GM12801 (cell line): ENCODE measurements around the gene OTUB2.

Experiments used
- TF ChIP-seq, protein P1 (sequence below): IDR thresholded peaks from one replicate; pipeline ENCODE4 v1.5.1; 2011; ENCODE audit warnings: control low read depth; ENCODE audit not compliant: insufficient read length; ENCODE audit errors: extremely low read depth

Gene OTUB2

DNA sequence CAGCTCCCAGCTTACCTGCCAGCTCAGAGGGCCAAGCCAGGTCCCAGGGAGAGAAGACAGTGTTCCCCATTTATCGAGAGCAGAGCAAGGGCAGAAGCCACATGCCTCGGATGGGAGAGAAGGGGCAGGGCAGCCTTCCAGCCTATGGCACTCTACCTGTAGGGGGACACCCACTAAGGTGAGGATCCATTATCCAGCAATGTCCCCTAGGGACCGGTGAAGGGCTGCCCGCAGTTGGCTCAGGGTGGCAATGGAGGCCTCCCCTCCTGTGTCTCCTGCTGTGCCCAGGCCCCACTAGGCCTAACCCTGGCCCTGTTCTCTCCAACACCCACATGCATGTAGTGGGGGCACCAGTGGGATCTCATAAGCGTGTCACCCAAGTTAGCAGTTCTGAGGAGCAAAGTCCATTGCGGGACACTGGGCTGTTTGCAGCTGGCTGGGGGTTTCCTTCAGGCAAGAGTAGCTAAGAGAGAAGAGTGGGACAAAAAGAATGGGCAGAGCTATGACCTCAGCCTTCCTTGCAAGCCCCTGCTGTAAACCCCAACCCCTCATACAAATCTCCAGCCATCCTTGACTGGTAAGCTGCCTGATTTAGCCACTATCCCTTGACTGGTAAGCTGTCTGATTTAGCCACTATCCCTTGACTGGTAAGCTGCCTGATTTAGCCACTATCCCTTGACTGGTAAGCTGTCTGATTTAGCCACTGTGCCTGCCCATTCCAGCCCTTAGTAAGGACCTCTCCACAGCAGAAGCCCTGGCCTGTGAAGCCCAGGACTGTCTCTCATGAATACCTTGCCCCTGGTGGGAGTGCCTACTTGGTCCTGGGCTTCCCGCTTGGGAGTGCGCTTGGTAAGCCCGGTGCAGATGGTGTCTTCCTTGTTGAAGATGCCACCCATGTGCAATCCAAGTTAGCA is 44.6 kb upstream of the OTUB2 start:
- TF ChIP-seq, protein P1, sequence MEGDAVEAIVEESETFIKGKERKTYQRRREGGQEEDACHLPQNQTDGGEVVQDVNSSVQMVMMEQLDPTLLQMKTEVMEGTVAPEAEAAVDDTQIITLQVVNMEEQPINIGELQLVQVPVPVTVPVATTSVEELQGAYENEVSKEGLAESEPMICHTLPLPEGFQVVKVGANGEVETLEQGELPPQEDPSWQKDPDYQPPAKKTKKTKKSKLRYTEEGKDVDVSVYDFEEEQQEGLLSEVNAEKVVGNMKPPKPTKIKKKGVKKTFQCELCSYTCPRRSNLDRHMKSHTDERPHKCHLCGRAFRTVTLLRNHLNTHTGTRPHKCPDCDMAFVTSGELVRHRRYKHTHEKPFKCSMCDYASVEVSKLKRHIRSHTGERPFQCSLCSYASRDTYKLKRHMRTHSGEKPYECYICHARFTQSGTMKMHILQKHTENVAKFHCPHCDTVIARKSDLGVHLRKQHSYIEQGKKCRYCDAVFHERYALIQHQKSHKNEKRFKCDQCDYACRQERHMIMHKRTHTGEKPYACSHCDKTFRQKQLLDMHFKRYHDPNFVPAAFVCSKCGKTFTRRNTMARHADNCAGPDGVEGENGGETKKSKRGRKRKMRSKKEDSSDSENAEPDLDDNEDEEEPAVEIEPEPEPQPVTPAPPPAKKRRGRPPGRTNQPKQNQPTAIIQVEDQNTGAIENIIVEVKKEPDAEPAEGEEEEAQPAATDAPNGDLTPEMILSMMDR, result no peak

DNA sequence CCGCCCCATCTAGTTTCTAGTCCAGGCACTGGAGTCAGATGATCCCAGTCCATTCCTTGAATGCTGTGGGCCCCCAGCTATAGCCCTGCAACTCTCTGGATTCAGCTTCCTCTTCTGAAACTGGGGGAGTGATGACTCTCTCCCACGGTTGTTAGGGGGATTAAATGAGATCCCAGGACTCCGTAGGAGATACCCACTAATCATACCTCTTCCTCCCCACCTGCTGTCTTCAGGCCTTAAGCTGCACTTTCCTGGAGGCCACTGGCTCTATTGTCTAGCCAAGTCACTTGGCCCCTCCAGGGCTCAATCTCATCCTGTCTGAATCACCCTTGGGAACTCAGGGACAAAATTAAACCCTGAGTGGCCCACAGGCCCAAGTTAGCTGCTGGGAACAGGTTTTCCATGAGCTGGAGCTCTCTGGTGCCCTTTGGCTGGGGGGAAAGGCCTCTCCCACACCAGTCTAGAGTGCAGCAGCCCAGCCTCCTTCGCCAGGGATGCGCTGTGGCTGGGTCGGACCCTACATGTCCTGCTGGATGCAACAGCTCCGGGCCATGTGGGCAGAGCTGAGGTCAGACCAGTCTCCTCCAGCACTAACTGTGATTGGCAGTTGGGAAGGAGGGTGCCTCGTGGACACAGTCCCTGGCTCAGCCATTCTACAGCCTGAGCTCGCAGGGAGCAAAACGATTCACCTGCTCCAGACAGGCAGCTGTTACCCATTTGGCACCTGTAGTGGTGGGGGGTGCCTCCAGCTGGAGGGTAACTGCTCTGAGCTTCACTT is 43.7 kb upstream of the OTUB2 start:
- TF ChIP-seq, protein P1, result no peak

DNA sequence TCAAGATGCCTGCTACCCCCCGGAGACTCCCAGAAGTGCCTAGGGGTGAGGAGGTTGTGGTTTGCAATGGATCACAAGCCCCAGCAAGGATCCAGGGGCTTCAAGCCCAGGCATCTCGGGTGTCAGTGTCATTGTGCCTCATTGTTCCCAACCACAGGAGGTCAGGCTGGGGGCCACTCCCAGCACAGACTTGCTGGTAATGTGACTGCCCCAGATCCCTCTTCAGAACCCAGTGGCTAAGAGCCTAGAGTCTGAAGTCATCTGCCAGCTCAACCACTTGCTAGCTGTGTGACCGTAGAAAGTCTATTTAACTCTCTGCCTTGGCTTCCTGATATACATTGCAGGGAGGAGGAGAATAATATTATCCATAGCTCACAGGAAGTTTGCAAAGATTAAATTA is 42.1 kb upstream of the OTUB2 start:
- TF ChIP-seq, protein P1, result no peak

DNA sequence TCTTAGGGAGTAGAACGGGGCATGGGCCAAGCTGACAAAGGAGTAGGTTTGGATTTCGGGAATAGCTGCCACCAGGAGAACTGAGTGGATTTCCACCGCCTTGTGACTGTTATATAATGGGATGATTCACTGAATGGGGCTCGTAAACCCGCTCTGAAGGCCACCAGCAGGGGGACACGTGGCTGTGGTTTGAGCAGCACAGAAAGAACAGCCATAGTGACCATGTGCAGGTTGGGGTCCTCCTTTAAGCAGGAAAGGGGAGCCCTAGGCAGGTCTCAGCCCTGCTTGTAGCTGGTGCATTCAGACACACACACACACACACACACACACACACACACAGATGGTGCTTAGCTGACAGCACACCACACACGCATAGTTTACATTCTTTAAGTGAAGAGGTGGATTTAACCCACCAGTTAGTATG is 41.1 kb upstream of the OTUB2 start:
- TF ChIP-seq, protein P1, result no peak

DNA sequence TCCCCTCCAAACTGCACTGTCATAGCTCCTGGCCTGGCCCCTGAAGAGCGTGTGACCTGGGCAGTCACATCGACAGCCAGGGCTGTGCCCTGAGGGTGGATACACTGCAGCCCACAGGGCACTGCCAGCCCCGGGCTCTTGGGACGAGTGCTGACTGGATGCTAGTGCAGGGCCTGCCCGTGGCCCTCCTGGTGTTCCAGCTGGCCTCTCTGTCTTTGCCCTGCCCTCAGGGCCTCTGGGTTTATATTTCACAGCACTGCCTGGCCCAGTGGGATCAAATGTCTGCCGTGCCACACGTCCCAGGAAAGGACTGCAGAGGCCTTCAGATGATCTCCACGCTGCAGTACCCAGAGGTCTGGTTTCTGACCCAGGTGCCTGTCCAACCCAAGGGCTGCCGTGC is 39.2 kb upstream of the OTUB2 start:
- TF ChIP-seq, protein P1, result no peak

DNA sequence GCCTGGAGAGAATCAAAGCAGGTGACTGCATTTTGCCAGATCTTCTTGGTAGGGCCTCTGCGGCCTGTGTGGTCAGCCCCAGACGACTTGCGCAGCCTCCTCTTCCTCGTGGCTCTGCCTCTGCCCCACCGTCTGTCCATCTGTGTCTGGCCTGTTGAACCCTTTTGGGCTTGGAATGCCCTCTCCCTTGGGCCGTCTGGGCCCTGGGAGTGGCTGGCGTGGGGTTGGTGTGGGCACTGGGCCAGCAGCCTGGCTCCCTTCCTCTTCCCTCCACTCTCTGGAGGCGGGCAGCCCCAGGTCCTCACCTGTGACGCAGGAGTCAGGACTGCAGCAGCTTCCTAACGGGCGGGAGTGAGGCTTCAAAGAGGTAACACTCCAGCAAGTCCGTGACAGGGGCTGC is 38.8 kb upstream of the OTUB2 start:
- TF ChIP-seq, protein P1, result no peak

DNA sequence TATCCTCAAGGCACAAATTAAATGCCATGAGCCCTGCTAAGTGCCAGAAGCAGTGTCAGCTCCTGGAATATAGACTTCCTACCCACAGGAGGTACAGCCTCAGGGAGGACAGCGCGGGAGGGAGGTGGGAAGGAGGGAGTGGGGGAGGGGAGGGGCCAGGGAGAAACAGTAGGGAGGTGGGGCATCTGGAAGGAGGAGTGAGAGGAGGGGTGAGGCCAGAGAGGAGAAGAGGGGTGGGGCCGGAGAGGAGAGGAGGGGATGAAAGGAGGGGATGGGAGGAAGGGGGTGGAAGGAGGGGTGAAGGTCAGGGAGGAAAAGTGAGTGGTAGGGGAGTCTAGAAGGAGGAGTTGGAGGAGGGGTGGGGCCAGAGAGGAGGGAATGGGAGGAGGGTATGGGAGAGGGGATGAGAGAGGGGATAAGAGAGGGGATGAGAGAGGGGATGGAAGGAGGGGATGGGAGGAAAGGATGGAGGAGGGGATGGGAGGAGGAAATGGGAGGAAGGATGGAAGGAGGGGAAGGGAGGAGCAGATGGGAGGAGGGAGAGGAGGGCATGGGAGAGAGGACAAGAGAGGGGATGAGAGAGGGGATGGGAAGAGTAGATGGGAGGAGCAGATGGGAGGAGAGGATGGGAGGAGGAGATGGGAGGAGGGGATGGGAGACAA is 38.2 kb upstream of the OTUB2 start:
- TF ChIP-seq, protein P1, result no peak
